ENCODE measurements around the gene AGL. TPM values are rescaled to one million over a fixed set of nuclear protein-coding genes. Genes with fewer than 3 reads are reported as not detected.

The AGL gene
- total RNA-seq: 10 to 100 TPM in 3 of 4 donors, 1 to 10 TPM in 1; 9.1 to 18.5 (median 12.8) TPM

DNA sequence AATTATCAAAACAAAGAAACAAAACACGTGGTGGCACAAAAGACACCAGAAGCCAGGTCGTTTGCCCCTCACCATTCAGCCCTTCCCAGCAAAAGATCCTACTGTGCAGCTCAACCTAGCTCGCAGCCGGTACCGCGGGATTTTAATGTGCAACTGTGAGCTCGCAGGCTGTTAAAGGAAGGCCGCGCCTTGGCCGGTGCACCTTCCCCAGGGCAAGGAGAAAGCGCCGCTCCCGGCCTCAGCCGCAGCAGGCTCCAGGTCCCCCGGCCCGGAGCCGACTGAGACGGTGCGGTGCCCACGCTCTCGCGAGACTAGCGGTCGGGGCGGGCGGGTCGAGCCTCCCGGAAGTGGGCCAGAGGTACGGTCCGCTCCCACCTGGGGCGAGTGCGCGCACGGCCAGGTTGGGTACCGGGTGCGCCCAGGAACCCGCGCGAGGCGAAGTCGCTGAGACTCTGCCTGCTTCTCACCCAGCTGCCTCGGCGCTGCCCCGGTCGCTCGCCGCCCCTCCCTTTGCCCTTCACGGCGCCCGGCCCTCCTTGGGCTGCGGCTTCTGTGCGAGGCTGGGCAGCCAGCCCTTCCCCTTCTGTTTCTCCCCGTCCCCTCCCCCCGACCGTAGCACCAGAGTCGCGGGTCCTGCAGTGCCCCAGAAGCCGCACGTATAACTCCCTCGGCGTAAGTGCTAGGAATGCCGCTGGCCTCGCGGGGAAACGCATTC, at the start of gene AGL:
TSS of gene AGL (plus strand) at position 618 of the 715 bp plus-strand sequence. CDS start 682 bp downstream, outside the sequence.
- peak within 1 kb of the TSS; percentile 66 to 87 (median 78) for H3K4me3 ChIP-seq
- no peaks in the 10 kb centered on the region for H3K9me3 ChIP-seq
- H3K4me1 ChIP-seq: peaks cover 0 to 5% (median 0%) of the 10 kb centered on the region in 4 donors
- H3K36me3 ChIP-seq: peaks cover 0 to 4% (median 0%) of the 10 kb centered on the region in 3 donors
- peak within 1 kb of the TSS; percentile 79 to 93 (median 86) for H3K27ac ChIP-seq
- no peaks in the 10 kb centered on the region for H3K27me3 ChIP-seq
- TF ChIP-seq POLR2A (IDR thresholded peaks at IDR 0.05): peak; percentile 74 to 79
- TF ChIP-seq, protein P1, sequence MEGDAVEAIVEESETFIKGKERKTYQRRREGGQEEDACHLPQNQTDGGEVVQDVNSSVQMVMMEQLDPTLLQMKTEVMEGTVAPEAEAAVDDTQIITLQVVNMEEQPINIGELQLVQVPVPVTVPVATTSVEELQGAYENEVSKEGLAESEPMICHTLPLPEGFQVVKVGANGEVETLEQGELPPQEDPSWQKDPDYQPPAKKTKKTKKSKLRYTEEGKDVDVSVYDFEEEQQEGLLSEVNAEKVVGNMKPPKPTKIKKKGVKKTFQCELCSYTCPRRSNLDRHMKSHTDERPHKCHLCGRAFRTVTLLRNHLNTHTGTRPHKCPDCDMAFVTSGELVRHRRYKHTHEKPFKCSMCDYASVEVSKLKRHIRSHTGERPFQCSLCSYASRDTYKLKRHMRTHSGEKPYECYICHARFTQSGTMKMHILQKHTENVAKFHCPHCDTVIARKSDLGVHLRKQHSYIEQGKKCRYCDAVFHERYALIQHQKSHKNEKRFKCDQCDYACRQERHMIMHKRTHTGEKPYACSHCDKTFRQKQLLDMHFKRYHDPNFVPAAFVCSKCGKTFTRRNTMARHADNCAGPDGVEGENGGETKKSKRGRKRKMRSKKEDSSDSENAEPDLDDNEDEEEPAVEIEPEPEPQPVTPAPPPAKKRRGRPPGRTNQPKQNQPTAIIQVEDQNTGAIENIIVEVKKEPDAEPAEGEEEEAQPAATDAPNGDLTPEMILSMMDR (IDR thresholded peaks at IDR 0.05): no peak
- DNase-seq: peak; percentile 85 to 95 (median 93)

DNA sequence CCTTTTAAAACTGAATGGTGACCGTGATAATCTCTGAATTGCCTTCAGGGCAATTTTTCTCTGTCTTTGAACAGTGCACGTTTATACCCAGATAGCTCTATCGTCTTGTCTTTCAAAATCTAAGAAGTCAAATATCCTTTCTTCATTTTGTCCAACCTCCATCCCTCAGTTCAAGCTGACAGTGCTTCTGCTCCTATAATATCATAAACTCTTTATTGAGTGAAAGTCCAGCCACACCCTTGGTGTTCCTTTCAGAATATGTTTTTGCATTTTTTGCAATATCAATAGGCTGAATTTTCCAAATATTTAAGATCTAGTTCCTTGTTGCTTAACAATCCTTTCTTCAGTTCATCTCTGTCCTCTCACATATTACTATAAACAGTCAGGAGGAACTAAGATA, 48.6 kb upstream of the AGL start:
- Histone ChIP-seq H3K36me3 (no peaks in the 10 kb centered on the region), H3K27me3 (no peaks in the 10 kb centered on the region), H3K9me3 (no peaks in the 10 kb centered on the region), H3K4me3 (no peak overlapping the region), H3K27ac (no peak overlapping the region), H3K4me1 (no peaks in the 10 kb centered on the region)
- TF ChIP-seq POLR2A (IDR thresholded peaks at IDR 0.05): no peak
- TF ChIP-seq, protein P1 (IDR thresholded peaks at IDR 0.05): no peak
- DNase-seq: no peak

- DNase-seq: no peak
- Histone ChIP-seq H3K27ac (no peak overlapping the region), H3K27me3 (no peaks in the 10 kb centered on the region), H3K4me1 (no peaks in the 10 kb centered on the region), H3K9me3 (no peaks in the 10 kb centered on the region), H3K36me3 (no peaks in the 10 kb centered on the region), H3K4me3 (no peak overlapping the region)
- no peak for TF ChIP-seq POLR2A (IDR thresholded peaks at IDR 0.05)
- TF ChIP-seq, protein P1 (IDR thresholded peaks at IDR 0.05): no peak
These were observed 43.3 kb upstream of the AGL start for GRCh38 chr1:99806882-99807281.

DNA sequence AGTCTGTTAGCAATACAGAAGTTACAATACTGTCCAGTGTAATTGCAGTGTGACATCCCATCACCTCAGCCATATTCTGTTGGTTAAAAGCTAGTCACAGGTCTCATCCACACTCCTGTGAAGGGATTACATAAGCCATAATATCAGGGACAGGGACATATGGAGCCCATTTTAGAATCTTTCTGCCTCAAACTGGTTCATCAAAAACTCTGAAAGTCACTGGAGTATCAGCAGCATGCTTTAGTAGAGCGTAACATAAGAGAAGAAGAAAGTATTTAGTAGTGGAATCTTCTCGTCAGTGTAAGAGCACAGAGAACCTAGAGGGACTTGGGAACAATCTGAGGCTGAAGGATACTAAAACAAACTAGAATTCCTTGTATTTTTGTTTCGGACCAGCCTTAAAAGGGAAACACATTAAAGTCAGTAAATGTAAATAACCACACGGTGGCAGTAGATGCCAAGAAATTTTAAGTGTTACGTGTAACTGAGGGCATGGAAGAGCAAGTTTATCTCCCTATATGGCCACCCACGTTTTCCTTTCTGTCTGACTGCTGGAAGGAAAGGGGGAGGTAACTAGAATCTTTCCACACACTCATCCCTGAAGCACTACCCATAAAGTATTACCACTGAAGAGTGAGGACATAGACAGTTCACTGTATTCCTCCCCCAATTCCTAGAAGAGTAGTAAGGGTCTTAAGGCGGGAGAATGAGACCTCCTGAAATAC, 41.6 kb upstream of the AGL start:
- Histone ChIP-seq H3K9me3 (no peaks in the 10 kb centered on the region), H3K4me3 (peak overlapping the region in 1 of 4 donors; percentile 19), H3K27me3 (no peaks in the 10 kb centered on the region), H3K27ac (peak overlapping the region in 1 of 4 donors; percentile 43), H3K36me3 (no peaks in the 10 kb centered on the region), H3K4me1 (no peaks in the 10 kb centered on the region)
- no peak for DNase-seq
- TF ChIP-seq, protein P1 (IDR thresholded peaks at IDR 0.05): peak; percentile 32 to 85 (median 74)
- TF ChIP-seq POLR2A (IDR thresholded peaks at IDR 0.05): no peak

DNA sequence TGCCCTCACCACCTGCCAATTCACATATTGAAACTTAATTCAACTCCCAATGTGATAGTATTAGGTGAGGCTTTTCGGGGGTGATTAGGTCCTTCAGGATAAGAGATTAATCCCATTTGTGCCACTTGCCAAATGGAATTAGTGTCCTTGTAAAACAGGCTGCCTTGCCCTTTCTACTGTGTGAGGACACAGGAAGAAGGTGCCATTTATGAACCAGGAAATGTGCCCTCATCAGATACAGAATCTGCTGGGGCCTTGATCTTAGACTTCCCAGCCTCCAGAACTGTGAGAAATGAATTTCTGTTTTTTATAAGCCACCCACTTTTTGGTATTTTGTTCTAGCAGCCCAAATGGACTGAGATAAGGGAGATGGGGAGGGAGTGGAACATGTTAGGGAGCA, 39.1 kb upstream of the AGL start:
- Histone ChIP-seq H3K27me3 (no peaks in the 10 kb centered on the region), H3K27ac (no peak overlapping the region)

More for the DNA sequence above, 39.1 kb upstream of the AGL start:
- TF ChIP-seq, protein P1 (IDR thresholded peaks at IDR 0.05): no peak
- no peak for TF ChIP-seq POLR2A (IDR thresholded peaks at IDR 0.05)
- no peaks in the 10 kb centered on the region for H3K4me1 ChIP-seq
- DNase-seq: no peak
- no peaks in the 10 kb centered on the region for H3K9me3 ChIP-seq
- H3K36me3 ChIP-seq: no peaks in the 10 kb centered on the region
- H3K4me3 ChIP-seq: no peak overlapping the region

All from Peyer's patch (tissue), 4 donors.